ENCODE data around the gene LRRC63.

LRRC63 gene

GRCh38 chr13:46317120-46317519 is 105.4 kb downstream of the LRRC63 start:
- Histone ChIP-seq H3K36me3 (ENCODE audit: control insufficient read depth, insufficient read depth, low read length) (no peaks in the 10 kb centered on the region), H3K27me3 (ENCODE audit: control insufficient read depth, insufficient read depth, low read length, poor library complexity, severe bottlenecking) (no peaks in the 10 kb centered on the region), H3K9me3 (ENCODE audit: control insufficient read depth, low read length) (no peaks in the 10 kb centered on the region), H3K4me1 (ENCODE audit: control insufficient read depth, insufficient read depth, low read length) (no peaks in the 10 kb centered on the region), H3K27ac (ENCODE audit: insufficient read depth, low read depth, low read length, poor library complexity, severe bottlenecking) (no peak overlapping the region), H3K4me3 (ENCODE audit: insufficient read depth, low read depth, low read length) (no peak overlapping the region)

GRCh38 chr13:46318986-46319385 is 107.3 kb downstream of the LRRC63 start:
- 100% methylated on average over 1 of the region's 1 CpG for WGBS, 2 experiments
- Histone ChIP-seq H3K4me3 (ENCODE audit: insufficient read depth, low read depth, low read length) (no peak overlapping the region), H3K4me1 (ENCODE audit: control insufficient read depth, insufficient read depth, low read length) (no peaks in the 10 kb centered on the region), H3K36me3 (ENCODE audit: control insufficient read depth, insufficient read depth, low read length) (no peaks in the 10 kb centered on the region), H3K27me3 (ENCODE audit: control insufficient read depth, insufficient read depth, low read length, poor library complexity, severe bottlenecking) (no peaks in the 10 kb centered on the region), H3K9me3 (ENCODE audit: control insufficient read depth, low read length) (no peaks in the 10 kb centered on the region), H3K27ac (ENCODE audit: insufficient read depth, low read depth, low read length, poor library complexity, severe bottlenecking) (no peak overlapping the region)

- no peaks in the 10 kb centered on the region for H3K36me3 ChIP-seq (ENCODE audit: control insufficient read depth, insufficient read depth, low read length)
- H3K27me3 ChIP-seq (ENCODE audit: control insufficient read depth, insufficient read depth, low read length, poor library complexity, severe bottlenecking): no peaks in the 10 kb centered on the region
- H3K9me3 ChIP-seq (ENCODE audit: control insufficient read depth, low read length): no peaks in the 10 kb centered on the region
- H3K27ac ChIP-seq (ENCODE audit: insufficient read depth, low read depth, low read length, poor library complexity, severe bottlenecking): no peak overlapping the region
- no peak overlapping the region for H3K4me3 ChIP-seq (ENCODE audit: insufficient read depth, low read depth, low read length)
- H3K4me1 ChIP-seq (ENCODE audit: control insufficient read depth, insufficient read depth, low read length): no peaks in the 10 kb centered on the region
- WGBS, 2 experiments: 88 to 94% methylated on average over 3 of the region's 3 CpGs
These were observed 108.7 kb downstream of the LRRC63 start for GRCh38 chr13:46320406-46320805.

GRCh38 chr13:46320821-46321220 is 109.1 kb downstream of the LRRC63 start:
- Histone ChIP-seq H3K36me3 (ENCODE audit: control insufficient read depth, insufficient read depth, low read length) (no peaks in the 10 kb centered on the region), H3K4me1 (ENCODE audit: control insufficient read depth, insufficient read depth, low read length) (no peaks in the 10 kb centered on the region), H3K27me3 (ENCODE audit: control insufficient read depth, insufficient read depth, low read length, poor library complexity, severe bottlenecking) (no peaks in the 10 kb centered on the region), H3K27ac (ENCODE audit: insufficient read depth, low read depth, low read length, poor library complexity, severe bottlenecking) (no peak overlapping the region), H3K4me3 (ENCODE audit: insufficient read depth, low read depth, low read length) (no peak overlapping the region), H3K9me3 (ENCODE audit: control insufficient read depth, low read length) (no peaks in the 10 kb centered on the region)
- WGBS, 2 experiments: 87 to 91% methylated on average over 4 of the region's 4 CpGs

- Histone ChIP-seq H3K4me1 (ENCODE audit: control insufficient read depth, insufficient read depth, low read length) (no peaks in the 10 kb centered on the region), H3K36me3 (ENCODE audit: control insufficient read depth, insufficient read depth, low read length) (no peaks in the 10 kb centered on the region), H3K27me3 (ENCODE audit: control insufficient read depth, insufficient read depth, low read length, poor library complexity, severe bottlenecking) (no peaks in the 10 kb centered on the region), H3K27ac (ENCODE audit: insufficient read depth, low read depth, low read length, poor library complexity, severe bottlenecking) (no peak overlapping the region), H3K9me3 (ENCODE audit: control insufficient read depth, low read length) (no peaks in the 10 kb centered on the region), H3K4me3 (ENCODE audit: insufficient read depth, low read depth, low read length) (no peak overlapping the region)
- 78% methylated on average over 16 to 17 of the region's 17 CpGs for WGBS, 2 experiments
These were observed 109.9 kb downstream of the LRRC63 start for GRCh38 chr13:46321494-46322225.

- 89 to 94% methylated on average over 5 of the region's 5 CpGs for WGBS, 2 experiments
- Histone ChIP-seq H3K4me3 (ENCODE audit: insufficient read depth, low read depth, low read length) (no peak overlapping the region), H3K4me1 (ENCODE audit: control insufficient read depth, insufficient read depth, low read length) (no peaks in the 10 kb centered on the region), H3K27ac (ENCODE audit: insufficient read depth, low read depth, low read length, poor library complexity, severe bottlenecking) (no peak overlapping the region), H3K9me3 (ENCODE audit: control insufficient read depth, low read length) (no peaks in the 10 kb centered on the region), H3K27me3 (ENCODE audit: control insufficient read depth, insufficient read depth, low read length, poor library complexity, severe bottlenecking) (no peaks in the 10 kb centered on the region), H3K36me3 (ENCODE audit: control insufficient read depth, insufficient read depth, low read length) (no peaks in the 10 kb centered on the region)
These were observed 113.2 kb downstream of the LRRC63 start for GRCh38 chr13:46324976-46325375.
